H1 (cell line): ENCODE measurements around the gene AHRR. TPM values are rescaled to one million over a fixed set of nuclear protein-coding genes. Genes with fewer than 3 reads are reported as not detected.

ENCODE experiments used
- CTCF ChIA-PET: fragments of 300-600 bp; sonication (Branson Sonifier 250); formaldehyde crosslinking; loops from one replicate; lab custom pipeline; 2021; ENCODE audit not compliant: partially characterized antibody; lab: Charles Lee
- POLR2A ChIA-PET: fragments of 300-600 bp; sonication (Branson Sonifier 250); formaldehyde crosslinking; loops from one replicate; lab custom pipeline; 2021; ENCODE audit warnings: inconsistent platforms; ENCODE audit not compliant: partially characterized antibody; lab: Charles Lee
- DNase-seq, 2 experiments: peaks; one replicate each; pipeline versions ENCODE4 v3.0.0 to v3.0.0-alpha.2; 2010 to 2022; ENCODE audit warnings: low spot score in 2 of 2, low read depth in 1 of 2, mixed read lengths in 1 of 2
- FAIRE-seq: peaks from 2 replicates; lab custom pipeline; 2011; peaks lifted over from hg19 to GRCh38; lab: Jason Lieb, UNC
- H2AFZ ChIP-seq: 2 replicates; pipeline ENCODE4 v1.8.1; 2012; ENCODE audit warnings: low read length, inconsistent platforms
- H2AK5ac ChIP-seq: 2 replicates; pipeline ENCODE4 v1.6.1; 2013; ENCODE audit warnings: low read depth, low read length
- H2BK120ac ChIP-seq: replicated peaks from 2 replicates; pipeline ENCODE3; 2013; ENCODE audit warnings: low read depth, low read length, inconsistent platforms
- H2BK12ac ChIP-seq: 2 replicates; pipeline ENCODE4 v1.6.1; 2013; ENCODE audit warnings: low read depth, low read length
- H2BK15ac ChIP-seq: 2 replicates; pipeline ENCODE4 v1.6.1; 2013; ENCODE audit warnings: low read length
- H2BK20ac ChIP-seq: 2 replicates; pipeline ENCODE4 v1.6.1; 2013; ENCODE audit warnings: low read length
- H2BK5ac ChIP-seq: 2 replicates; pipeline ENCODE4 v1.6.1; 2013; ENCODE audit warnings: low read depth, low read length
- H3K14ac ChIP-seq: 2 replicates; pipeline ENCODE4 v1.6.1; 2013; ENCODE audit warnings: inconsistent platforms; ENCODE audit not compliant: insufficient read length
- H3K18ac ChIP-seq: 2 replicates; pipeline ENCODE4 v1.6.1; 2013; ENCODE audit warnings: low read length; ENCODE audit errors: extremely low read depth
- H3K23ac ChIP-seq: 2 replicates; pipeline ENCODE4 v1.6.1; 2013; ENCODE audit warnings: inconsistent platforms; ENCODE audit not compliant: insufficient read length
- H3K23me2 ChIP-seq: 2 replicates; pipeline ENCODE4 v1.6.1; 2013; ENCODE audit warnings: low read depth, low read length
- H3K27ac ChIP-seq: 2 replicates; pipeline ENCODE4 v1.6.1; 2011; ENCODE audit warnings: low read depth, low read length, inconsistent platforms
- H3K27me3 ChIP-seq, 4 experiments: replicated peaks in 1 of 4; 1 replicate in 1 of 4; 2 replicates in 3 of 4; pipeline versions ENCODE4 v1.6.1 to v1.8.1; 2011 to 2013; ENCODE audit warnings: low read length in 3 of 4, mild to moderate bottlenecking in 3 of 4, inconsistent platforms in 2 of 4, mixed read lengths in 2 of 4, moderate library complexity in 1 of 4; ENCODE audit not compliant: control insufficient read depth in 3 of 4, insufficient read depth in 3 of 4; ENCODE audit errors: extremely low read depth in 1 of 4
- H3K36me3 ChIP-seq, 4 experiments: 2 replicates each; pipeline versions ENCODE4 v1.6.1 to v1.8.1; 2011 to 2013; ENCODE audit warnings: mild to moderate bottlenecking in 4 of 4, low read length in 3 of 4, moderate library complexity in 2 of 4, control low read depth in 1 of 4, inconsistent platforms in 1 of 4; ENCODE audit not compliant: insufficient read depth in 4 of 4, control insufficient read depth in 2 of 4
- H3K4ac ChIP-seq: replicated peaks from 2 replicates; pipeline ENCODE3; 2013; ENCODE audit warnings: low read length, low read depth, mixed read lengths, inconsistent platforms; ENCODE audit not compliant: insufficient read length
- H3K4me1 ChIP-seq, 4 experiments: replicated peaks in 1 of 4; 1 replicate in 1 of 4; 2 replicates in 3 of 4; pipeline versions ENCODE4 v1.6.1 to v1.8.1; 2011 to 2013; ENCODE audit warnings: low read length in 3 of 4, inconsistent platforms in 2 of 4, mixed read lengths in 1 of 4; ENCODE audit not compliant: insufficient read depth in 4 of 4, control insufficient read depth in 3 of 4
- H3K4me2 ChIP-seq, 2 experiments: 2 replicates each; pipeline versions ENCODE4 v1.6.1 to v1.8.1; 2011 to 2013; ENCODE audit warnings: low read depth in 2 of 2, low read length in 2 of 2, control low read depth in 1 of 2, inconsistent platforms in 1 of 2, mild to moderate bottlenecking in 1 of 2; ENCODE audit not compliant: insufficient read depth in 1 of 2
- H3K4me3 ChIP-seq, 4 experiments: fragments of 200-600, 300-600 bp in 1 of 4; sonication (generic), shearing (Covaris generic), sonication (Bioruptor Twin) in 1 of 4; 2 replicates each; pipeline versions ENCODE4 v1.5.1 to v1.8.1; 2011 to 2016; ENCODE audit warnings: low read length in 4 of 4, low read depth in 3 of 4, control low read depth in 2 of 4, inconsistent platforms in 2 of 4, mild to moderate bottlenecking in 2 of 4, mixed read lengths in 1 of 4, moderate library complexity in 1 of 4; ENCODE audit not compliant: insufficient read depth in 2 of 4; ENCODE audit errors: extremely low read depth in 1 of 4
- H3K56ac ChIP-seq: replicated peaks from 2 replicates; pipeline ENCODE3; 2013; ENCODE audit warnings: low read depth, mild to moderate bottlenecking, mixed read lengths, low read length, inconsistent platforms; ENCODE audit not compliant: insufficient read length
- H3K79me1 ChIP-seq: 2 replicates; pipeline ENCODE4 v1.6.1; 2013; ENCODE audit warnings: low read depth, low read length, control low read depth
- H3K79me2 ChIP-seq, 2 experiments: 2 replicates each; pipeline versions ENCODE4 v1.6.1 to v1.8.1; 2012 to 2013; ENCODE audit warnings: low read length in 2 of 2, mild to moderate bottlenecking in 2 of 2, inconsistent platforms in 1 of 2; ENCODE audit not compliant: insufficient read depth in 2 of 2, control insufficient read depth in 1 of 2
- H3K9ac ChIP-seq, 4 experiments: replicated peaks in 1 of 4; 1 replicate in 1 of 4; 2 replicates in 3 of 4; pipeline versions ENCODE4 v1.6.1 to v1.8.1; 2011 to 2013; ENCODE audit warnings: low read depth in 3 of 4, low read length in 3 of 4, control low read depth in 2 of 4, mild to moderate bottlenecking in 2 of 4, moderate library complexity in 2 of 4, inconsistent platforms in 1 of 4; ENCODE audit errors: extremely low read depth in 1 of 4
- H3K9me3 ChIP-seq, 2 experiments: 2 replicates each; pipeline versions ENCODE4 v1.6.1 to v1.8.1; 2012 to 2013; ENCODE audit warnings: mild to moderate bottlenecking in 2 of 2, moderate library complexity in 2 of 2, control low read depth in 1 of 2, inconsistent platforms in 1 of 2, low read depth in 1 of 2, low read length in 1 of 2, mixed read lengths in 1 of 2; ENCODE audit not compliant: insufficient read depth in 2 of 2
- H4K20me1 ChIP-seq, 2 experiments: replicated peaks in 1 of 2; 2 replicates each; pipeline versions ENCODE3 to v1.8.1; 2011 to 2013; ENCODE audit warnings: inconsistent platforms in 2 of 2, low read length in 2 of 2, mild to moderate bottlenecking in 1 of 2; ENCODE audit not compliant: insufficient read depth in 2 of 2, control insufficient read depth in 1 of 2
- H4K5ac ChIP-seq: 2 replicates; pipeline ENCODE4 v1.6.1; 2013; ENCODE audit warnings: low read length, low read depth, mixed read lengths, inconsistent platforms; ENCODE audit not compliant: insufficient read length
- H4K8ac ChIP-seq: 2 replicates; pipeline ENCODE4 v1.8.0; 2013; ENCODE audit warnings: mild to moderate bottlenecking, moderate library complexity, low read length, inconsistent platforms; ENCODE audit not compliant: insufficient read depth; ENCODE audit errors: extremely low read depth
- H4K91ac ChIP-seq: replicated peaks from 2 replicates; pipeline ENCODE3; 2013; ENCODE audit warnings: low read length, mixed read lengths, inconsistent platforms; ENCODE audit not compliant: insufficient read length
- ATF2 ChIP-seq: IDR thresholded peaks from 2 replicates; pipeline ENCODE4 v1.6.1; 2012; ENCODE audit warnings: low read length, inconsistent platforms
- CTCF ChIP-seq, 3 experiments: IDR thresholded peaks; 1 replicate in 2 of 3; 2 replicates in 1 of 3; pipeline versions ENCODE4 v1.5.1 to v1.6.1; 2011; ENCODE audit warnings: low read length in 3 of 3, mild to moderate bottlenecking in 3 of 3, inconsistent platforms in 2 of 3, low read depth in 1 of 3, moderate library complexity in 1 of 3; ENCODE audit not compliant: insufficient read depth in 1 of 3; ENCODE audit errors: control extremely low read depth in 1 of 3
- EZH2 ChIP-seq: fragments of 200-600 bp; sonication (generic); IDR thresholded peaks from 2 replicates; pipeline ENCODE4 v1.7.1; 2012; ENCODE audit warnings: low read depth, mild to moderate bottlenecking, moderate library complexity, low read length, inconsistent platforms; ENCODE audit not compliant: severe bottlenecking
- FOSL1 ChIP-seq: IDR thresholded peaks from 2 replicates; pipeline ENCODE4 v1.6.1; 2011; ENCODE audit warnings: mild to moderate bottlenecking, low read depth, low read length, moderate library complexity; ENCODE audit not compliant: insufficient read depth
- GABPA ChIP-seq: IDR thresholded peaks from 2 replicates; pipeline ENCODE4 v1.6.1; 2011; ENCODE audit warnings: mild to moderate bottlenecking, low read length, moderate library complexity, borderline replicate concordance; ENCODE audit not compliant: insufficient read depth
- JUN ChIP-seq: IDR thresholded peaks from 2 replicates; pipeline ENCODE4 v1.6.1; 2011; ENCODE audit warnings: low read depth, mild to moderate bottlenecking, improper control_type of control experiment, low read length
- JUND ChIP-seq: IDR thresholded peaks from 2 replicates; pipeline ENCODE4 v1.6.1; 2011; ENCODE audit warnings: mild to moderate bottlenecking, improper control_type of control experiment, low read length
- SP1 ChIP-seq: IDR thresholded peaks from 2 replicates; pipeline ENCODE4 v1.6.1; 2011; ENCODE audit warnings: low read depth, low read length
- SRF ChIP-seq: IDR thresholded peaks from 2 replicates; pipeline ENCODE4 v1.6.1; 2011; ENCODE audit warnings: mild to moderate bottlenecking, low read depth, low read length, moderate library complexity
- TCF12 ChIP-seq: IDR thresholded peaks from 2 replicates; pipeline ENCODE4 v1.6.1; 2011; ENCODE audit warnings: low read depth, mild to moderate bottlenecking, low read length
- WGBS, 2 experiments: shearing (Covaris generic) in 1 of 2; methylation state at CpG; one replicate each; pipeline versions ENCODE4 v1.1.6 to v1.1.7; 2013 to 2015; ENCODE audit warnings: low lambda C conversion rate in 2 of 2, mixed read lengths in 2 of 2, inconsistent platforms in 1 of 2, low coverage in 1 of 2, missing lambda C conversion rate in 1 of 2; ENCODE audit not compliant: insufficient replicate concordance in 2 of 2, insufficient coverage in 1 of 2, insufficient read length in 1 of 2; ENCODE audit errors: extremely low coverage in 1 of 2, missing lambda C conversion rate in 1 of 2; 5-methylcytosine and 5-hydroxymethylcytosine counted together
- polyA plus RNA-seq, 7 experiments: library from polyadenylated mRNA; depleted of rRNA in 3 of 7; stranded (reverse) in 5 of 7; unstranded in 2 of 7; fragments of >200 nt in 5 of 7; fragments of 200-250 nt in 2 of 7; gene quantifications; 1 replicate in 5 of 7; 2 replicates in 1 of 7; 4 replicates in 1 of 7; pipeline versions ENCODE4 v1.2.1 to v1.2.3, GENCODE V29; 2011 to 2013; ENCODE audit warnings: missing spikeins in 2 of 7, mixed read lengths in 2 of 7
- total RNA-seq: library from RNA; stranded (reverse); fragmentation: NEBNext Ultra II Directional; extraction: Animal tissue kit (Norgen Biotek cat#: 25700); gene quantifications from 2 replicates; pipeline ENCODE4 v1.2.1, GENCODE V29; 2021

Gene AHRR
- total and polyA plus RNA-seq, 2 of the 8 experiments (the other 6 are each of a cell fraction or from before 2014, with no cell fraction given), result 0.41 to 0.80 TPM

GRCh38 chr5:310516-310915 lies 11.0 kb upstream of the AHRR start:
- H2BK20ac ChIP-seq, result no peak overlapping the region
- no peak overlapping the region for H4K5ac ChIP-seq
- H3K4me2 ChIP-seq, result no peak overlapping the region
- no peak overlapping the region for H3K27ac ChIP-seq
- no peak overlapping the region for H4K8ac ChIP-seq
- H2BK5ac ChIP-seq, result no peak overlapping the region
- CTCF ChIA-PET, result interaction anchor here (1.0 kb wide), 1 partner anchor 10 kb away, joined by 3 read pairs; no protein-coding TSS in a partner anchor
- no peak overlapping the region for H2BK15ac ChIP-seq
- H3K27me3 ChIP-seq, result no peaks in the 10 kb centered on the region
- H3K79me2 ChIP-seq, result peaks cover 0 to 7% of the 10 kb centered on the region in 2 experiments; a peak in 1 of 4 replicates
- no peak for FAIRE-seq
- H2AK5ac ChIP-seq, result no peak overlapping the region
- POLR2A ChIA-PET, result interaction anchor here (1.6 kb wide), 1 partner anchor 13 kb away, joined by 3 read pairs; no protein-coding TSS in a partner anchor
- no peak overlapping the region for H2AFZ ChIP-seq
- H4K91ac ChIP-seq, result no peak overlapping the region
- no peaks in the 10 kb centered on the region for H3K9me3 ChIP-seq
- H3K56ac ChIP-seq, result no peak overlapping the region
- H3K9ac ChIP-seq, result no peak overlapping the region
- no peak overlapping the region for H3K4ac ChIP-seq
- 97% methylated on average over 7 of the region's 9 CpGs; no CpG with 5 or more reads in 1 of the 2 experiments for WGBS, 2 experiments
- H2BK120ac ChIP-seq, result no peak overlapping the region
- H3K79me1 ChIP-seq, result peaks cover 6% of the 10 kb centered on the region
- H3K36me3 ChIP-seq, result peaks cover 0 to 12% (median 6%) of the 10 kb centered on the region in 4 experiments; a peak in 3 of 8 replicates
- no peak overlapping the region for H3K23ac ChIP-seq
- H3K4me1 ChIP-seq, result peaks cover 0 to 2% (median 0%) of the 10 kb centered on the region in 4 experiments; a peak in 3 of 7 replicates
- H2BK12ac ChIP-seq, result no peak overlapping the region
- no peaks in the 10 kb centered on the region for H3K23me2 ChIP-seq
- no peak for DNase-seq
- H3K18ac ChIP-seq, result no peak overlapping the region
- no peak overlapping the region for H3K4me3 ChIP-seq
- H4K20me1 ChIP-seq, result peaks cover 7 to 12% of the 10 kb centered on the region in 2 experiments
- no peak overlapping the region for H3K14ac ChIP-seq
- no peak for TF ChIP-seq SP1
- TF ChIP-seq JUN, result no peak
- no peak for TF ChIP-seq GABPA
- no peak for TF ChIP-seq CTCF (IDR thresholded peaks at IDR 0.05; ENCODE audit: control extremely low read depth in 1 of 3, insufficient read depth in 1 of 3, low read depth in 1 of 3, low read length in 3 of 3)
- no peak for TF ChIP-seq FOSL1
- no peak for TF ChIP-seq ATF2
- TF ChIP-seq JUND, result no peak
- TF ChIP-seq TCF12, result no peak
- no peak for TF ChIP-seq EZH2
- TF ChIP-seq SRF, result no peak
